ENCODE results near the gene DNAI1. TPM values are rescaled to one million over a fixed set of nuclear protein-coding genes. Genes with fewer than 3 reads are reported as not detected.

DNAI1 gene
- polyA plus RNA-seq, 2 of the 4 experiments (the other 2 are of a cell fraction): 0.27 to 0.40 TPM

GRCh38 chr9:34521406-34522045 lies 62.9 kb downstream of the DNAI1 start (continued):
- TF ChIP-seq, protein P1, sequence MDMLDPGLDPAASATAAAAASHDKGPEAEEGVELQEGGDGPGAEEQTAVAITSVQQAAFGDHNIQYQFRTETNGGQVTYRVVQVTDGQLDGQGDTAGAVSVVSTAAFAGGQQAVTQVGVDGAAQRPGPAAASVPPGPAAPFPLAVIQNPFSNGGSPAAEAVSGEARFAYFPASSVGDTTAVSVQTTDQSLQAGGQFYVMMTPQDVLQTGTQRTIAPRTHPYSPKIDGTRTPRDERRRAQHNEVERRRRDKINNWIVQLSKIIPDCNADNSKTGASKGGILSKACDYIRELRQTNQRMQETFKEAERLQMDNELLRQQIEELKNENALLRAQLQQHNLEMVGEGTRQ (IDR thresholded peaks at IDR 0.05): no peak
- TF ChIP-seq, protein P2, sequence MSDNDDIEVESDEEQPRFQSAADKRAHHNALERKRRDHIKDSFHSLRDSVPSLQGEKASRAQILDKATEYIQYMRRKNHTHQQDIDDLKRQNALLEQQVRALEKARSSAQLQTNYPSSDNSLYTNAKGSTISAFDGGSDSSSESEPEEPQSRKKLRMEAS (IDR thresholded peaks at IDR 0.05): no peak
- no peak for TF ChIP-seq HOXB5 (CRISPR knock-in tag; IDR thresholded peaks at IDR 0.05)
- no peak for TF ChIP-seq JUNB (IDR thresholded peaks at IDR 0.05)

- TF ChIP-seq HOXA7 (CRISPR knock-in tag; IDR thresholded peaks at IDR 0.05) (no peak), RNF2 (IDR thresholded peaks at IDR 0.05; ENCODE audit: borderline replicate concordance, low read depth) (no peak), ZFP36 (IDR thresholded peaks at IDR 0.05; ENCODE audit: borderline replicate concordance, partially characterized antibody) (no peak), KDM5A (IDR thresholded peaks at IDR 0.05) (no peak), E2F6 (IDR thresholded peaks at IDR 0.05; ENCODE audit: borderline replicate concordance, low read depth) (no peak), RCOR1 (IDR thresholded peaks at IDR 0.05; ENCODE audit: low read depth, low read length) (no peak), ZSCAN20 (CRISPR knock-in tag; IDR thresholded peaks at IDR 0.05) (no peak), JUN (IDR thresholded peaks at IDR 0.05) (no peak), NPAS2 (CRISPR knock-in tag; IDR thresholded peaks at IDR 0.05; ENCODE audit: borderline replicate concordance) (no peak), CBX8 (IDR thresholded peaks at IDR 0.05) (no peak), CHD4 (IDR thresholded peaks at IDR 0.05; ENCODE audit: borderline replicate concordance) (no peak), ZC3H11A (IDR thresholded peaks at IDR 0.05) (no peak), HOXB5 (CRISPR knock-in tag; IDR thresholded peaks at IDR 0.05) (no peak), FOSL2 (IDR thresholded peaks at IDR 0.05) (no peak), FOSL2 (CRISPR knock-in tag; IDR thresholded peaks at IDR 0.05) (no peak)
- TF ChIP-seq, protein P3, sequence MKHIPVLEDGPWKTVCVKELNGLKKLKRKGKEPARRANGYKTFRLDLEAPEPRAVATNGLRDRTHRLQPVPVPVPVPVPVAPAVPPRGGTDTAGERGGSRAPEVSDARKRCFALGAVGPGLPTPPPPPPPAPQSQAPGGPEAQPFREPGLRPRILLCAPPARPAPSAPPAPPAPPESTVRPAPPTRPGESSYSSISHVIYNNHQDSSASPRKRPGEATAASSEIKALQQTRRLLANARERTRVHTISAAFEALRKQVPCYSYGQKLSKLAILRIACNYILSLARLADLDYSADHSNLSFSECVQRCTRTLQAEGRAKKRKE (CRISPR knock-in tag; IDR thresholded peaks at IDR 0.05; ENCODE audit: low read depth): no peak
- TF ChIP-seq, protein P1 (IDR thresholded peaks at IDR 0.05): no peak
- FAIRE-seq: no peak
- Histone ChIP-seq H3K9me3 (no peaks in the 10 kb centered on the region), H3K4me1 (peaks cover 8% of the 10 kb centered on the region; the same call in 2 of the 3 replicates), H3K4me3 (peak overlapping the region; percentile 58), H3K27ac (peak overlapping the region; percentile 70 to 85), H3K4me2 (peak overlapping the region; percentile 92)
- POLR2A ChIA-PET: interaction anchor here (0.5 kb wide), 1 partner anchor 1675 kb away, joined by 3 read pairs; no protein-coding TSS in a partner anchor
- CTCF ChIA-PET: interaction anchor here (0.8 to 13.5 kb wide), 7 partner anchors 17 to 82 kb away, joined by 3 to 114 read pairs (median 12); no protein-coding TSS in a partner anchor
- ATAC-seq: peak in 1 of 2 experiments; percentile 20; a peak in 1 of 6 replicates
- DNase-seq (ENCODE audit: low read depth in 1 of 2, low spot score in 1 of 2): no peak
- 39% methylated on average over 24 of the region's 31 CpGs for WGBS (ENCODE audit: missing lambda C conversion rate)
These were observed 63.7 kb downstream of the DNAI1 start for GRCh38 chr9:34522091-34522887.
